Small intestine (tissue), 7 donors: ENCODE results near the gene UTY. TPM values are rescaled to one million over a fixed set of nuclear protein-coding genes. Genes with fewer than 3 reads are reported as not detected.

ENCODE experiments used
- DNase-seq, 2 donors: peaks; one replicate each; pipeline versions ENCODE4 v3.0.0 to v3.0.0-alpha.2; 2013
- FAIRE-seq: peaks from 2 replicates; lab custom pipeline; 2012; peaks lifted over from hg19 to GRCh38; lab: Jason Lieb, UNC
- H3K27ac ChIP-seq, 3 donors: one replicate each; pipeline ENCODE4 v1.5.1; 2013; ENCODE audit warnings: low read length in 2 of 3, mild to moderate bottlenecking in 2 of 3, control low read depth in 1 of 3, inconsistent platforms in 1 of 3, low read depth in 1 of 3, moderate library complexity in 1 of 3
- H3K27me3 ChIP-seq, 3 donors: one replicate each; pipeline ENCODE4 v1.6.1; 2013; ENCODE audit warnings: low read length in 3 of 3, inconsistent platforms in 1 of 3; ENCODE audit not compliant: control insufficient read depth in 3 of 3, insufficient read depth in 3 of 3
- H3K36me3 ChIP-seq, 3 donors: one replicate each; pipeline ENCODE4 v1.6.1; 2013; ENCODE audit warnings: low read length in 3 of 3, inconsistent platforms in 1 of 3, low read depth in 1 of 3, mild to moderate bottlenecking in 1 of 3, moderate library complexity in 1 of 3; ENCODE audit not compliant: control insufficient read depth in 3 of 3, insufficient read depth in 2 of 3
- H3K4me1 ChIP-seq, 3 donors: one replicate each; pipeline ENCODE4 v1.6.1; 2013; ENCODE audit warnings: low read length in 2 of 3, inconsistent platforms in 1 of 3, low read depth in 1 of 3, mild to moderate bottlenecking in 1 of 3, moderate library complexity in 1 of 3; ENCODE audit not compliant: control insufficient read depth in 3 of 3, insufficient read depth in 2 of 3
- H3K4me3 ChIP-seq, 3 donors: one replicate each; pipeline ENCODE4 v1.5.1; 2013; ENCODE audit warnings: low read length in 3 of 3, control low read depth in 1 of 3, inconsistent platforms in 1 of 3, low read depth in 1 of 3, mild to moderate bottlenecking in 1 of 3, moderate library complexity in 1 of 3
- H3K9me3 ChIP-seq, 2 donors: one replicate each; pipeline ENCODE4 v1.6.1; 2013; ENCODE audit warnings: low read depth in 1 of 2, low read length in 1 of 2; ENCODE audit not compliant: control insufficient read depth in 2 of 2, insufficient read depth in 1 of 2
- WGBS, 3 donors: extraction: QIAGEN DNeasy Blood & Tissue Kit; methylation state at CpG; one replicate each; pipeline ENCODE4 v1.1.7; 2013; 5-methylcytosine and 5-hydroxymethylcytosine counted together
- polyA plus RNA-seq, 4 donors: library from polyadenylated mRNA; stranded (reverse) in 3 of 4; unstranded in 1 of 4; fragments of 200-250 nt in 3 of 4; fragments of 120-200 nt in 1 of 4; gene quantifications; one replicate each; pipeline versions ENCODE4 v1.2.1 to v1.2.3, GENCODE V29; 2013
- donor health status: healthy with polysubstance abuse.
- donor health status: control.
- donor health status: control.
- donor health status: Bipolar disorder and iron deficiency.
- donor health status: healthy.

UTY gene
- polyA plus RNA-seq, 4 donors, result 3.3 to 15.4 (median 3.8) TPM; not detected in 1

DNA sequence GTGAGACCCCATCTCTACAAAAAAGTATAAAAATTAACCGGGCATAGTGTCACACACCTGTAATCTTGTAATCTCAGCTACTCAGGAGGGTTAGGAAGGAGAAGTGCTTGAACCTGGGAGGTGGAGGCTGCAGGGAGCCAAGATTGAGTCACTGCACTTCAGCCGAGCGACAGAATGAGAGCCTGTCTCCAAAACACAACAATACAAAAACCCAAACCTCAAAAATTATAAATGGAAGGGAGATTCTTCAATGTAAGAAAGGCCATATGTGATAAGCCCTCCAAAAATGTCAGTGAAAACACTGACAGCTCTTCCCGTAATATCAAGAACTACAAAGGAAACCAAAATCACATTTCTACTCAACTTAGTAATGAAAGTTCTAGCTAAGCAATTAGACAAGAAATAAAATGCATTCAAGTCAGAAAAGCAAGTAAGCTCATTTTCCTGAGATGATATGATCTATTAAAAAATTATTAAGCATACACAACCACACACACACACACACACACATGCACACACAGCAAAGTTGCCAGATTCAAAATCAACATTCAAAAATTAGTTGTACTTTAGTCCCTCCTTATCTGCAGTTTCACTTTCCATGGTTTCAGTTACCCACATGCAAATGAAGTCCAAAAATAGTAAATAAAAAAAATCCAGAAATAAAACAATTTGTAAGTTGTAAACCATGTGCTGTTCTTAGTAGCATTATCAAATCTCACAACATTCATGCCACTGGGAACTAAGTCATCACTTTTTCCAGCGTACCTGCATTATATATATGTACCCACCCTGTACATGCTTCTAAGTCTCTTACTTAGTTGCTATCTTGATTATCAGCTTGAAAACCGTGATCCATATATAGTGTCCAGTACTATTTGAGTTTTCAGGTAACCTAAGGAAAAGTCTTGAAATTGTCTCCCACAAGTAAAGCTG is 108.7 kb downstream of the UTY start:
- Histone ChIP-seq H3K9me3 (no peaks in the 10 kb centered on the region), H3K4me3 (no peak overlapping the region), H3K36me3 (no peaks in the 10 kb centered on the region), H3K27ac (no peak overlapping the region), H3K4me1 (no peaks in the 10 kb centered on the region), H3K27me3 (no peaks in the 10 kb centered on the region)
- DNase-seq, result peak; percentile 36 to 47
- no peak for FAIRE-seq
- 30 to 47% (median 40%) methylated on average over 1 to 6 of the region's 6 CpGs for WGBS, 3 donors

DNA sequence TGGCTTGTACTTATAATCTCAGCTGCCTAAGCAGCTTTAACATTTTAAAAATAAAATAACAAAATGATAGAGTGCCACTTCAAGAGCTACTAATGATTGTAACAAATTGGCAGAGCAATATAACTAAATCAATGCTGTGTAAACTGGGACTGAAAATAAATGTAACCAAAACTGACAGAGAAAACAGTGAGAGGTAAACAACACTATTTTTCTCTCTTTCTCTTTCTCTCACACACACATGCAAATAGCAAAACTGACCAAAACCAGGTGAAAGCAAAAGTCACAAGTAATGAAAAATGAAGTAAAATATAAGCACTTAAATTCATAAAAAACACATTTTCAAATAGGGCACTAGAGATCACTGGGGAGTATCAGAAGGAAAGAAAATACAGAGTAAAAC is 109.6 kb downstream of the UTY start:
- H3K36me3 ChIP-seq, result no peaks in the 10 kb centered on the region
- no peak overlapping the region for H3K4me3 ChIP-seq
- no peaks in the 10 kb centered on the region for H3K9me3 ChIP-seq
- FAIRE-seq, result no peak
- DNase-seq, result no peak
- H3K4me1 ChIP-seq, result no peaks in the 10 kb centered on the region
- H3K27ac ChIP-seq, result no peak overlapping the region
- H3K27me3 ChIP-seq, result no peaks in the 10 kb centered on the region

DNA sequence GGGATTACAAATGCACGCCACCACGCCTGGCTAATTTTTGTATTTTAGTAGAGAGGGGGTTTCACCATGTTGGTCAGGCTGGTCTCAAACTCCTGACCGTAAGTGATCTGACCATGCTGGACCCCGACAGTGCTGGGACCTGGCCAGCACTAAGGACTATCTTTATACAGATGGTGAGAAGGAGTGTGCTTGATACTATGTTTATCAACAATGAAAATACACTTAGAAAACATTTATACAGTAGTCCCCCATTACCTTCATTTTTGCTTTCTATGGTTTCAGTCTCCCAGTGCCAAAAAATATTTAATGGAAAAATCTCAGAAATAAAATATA is 111.4 kb downstream of the UTY start:
- FAIRE-seq, result no peak
- no peaks in the 10 kb centered on the region for H3K27me3 ChIP-seq

DNA sequence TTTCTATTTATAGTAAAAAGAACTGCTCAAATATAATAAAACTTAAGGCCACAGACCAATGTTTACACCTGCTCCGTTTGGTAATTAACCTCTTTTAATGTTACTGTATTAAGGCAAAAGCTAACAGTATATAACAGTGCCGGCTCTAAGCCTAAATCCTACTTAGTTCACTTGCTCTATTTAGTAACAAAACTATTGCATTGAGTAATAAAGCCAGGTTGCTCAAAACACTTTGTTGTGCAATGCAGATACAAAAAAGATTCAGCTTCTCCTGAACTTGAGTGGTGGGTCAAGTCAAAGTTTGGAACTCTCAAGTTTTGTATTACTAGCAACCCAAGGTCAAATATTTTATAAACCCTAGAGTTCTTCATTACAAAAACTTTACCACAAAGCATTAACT is 116.2 kb downstream of the UTY start:
- WGBS, 3 donors, result 40 to 63% (median 42%) methylated on average over 1 to 2 of the region's 2 CpGs
- no peaks in the 10 kb centered on the region for H3K27me3 ChIP-seq
- no peak for DNase-seq
- H3K36me3 ChIP-seq, result peaks cover 0 to 6% (median 0%) of the 10 kb centered on the region in 3 donors
- no peak overlapping the region for H3K4me3 ChIP-seq
- H3K27ac ChIP-seq, result no peak overlapping the region
- FAIRE-seq, result no peak
- H3K9me3 ChIP-seq, result no peaks in the 10 kb centered on the region
- H3K4me1 ChIP-seq, result no peaks in the 10 kb centered on the region

More for the DNA sequence above, 111.4 kb downstream of the UTY start:
- Histone ChIP-seq H3K9me3 (no peaks in the 10 kb centered on the region), H3K4me3 (no peak overlapping the region), H3K27ac (no peak overlapping the region), H3K4me1 (no peaks in the 10 kb centered on the region), H3K36me3 (peaks cover 0 to 2% (median 0%) of the 10 kb centered on the region in 3 donors)
- no peak for DNase-seq
- WGBS, 3 donors, result 87 to 98% methylated on average over 4 of the region's 4 CpGs; no CpG with 5 or more reads in 1 of the 3 donors

DNA sequence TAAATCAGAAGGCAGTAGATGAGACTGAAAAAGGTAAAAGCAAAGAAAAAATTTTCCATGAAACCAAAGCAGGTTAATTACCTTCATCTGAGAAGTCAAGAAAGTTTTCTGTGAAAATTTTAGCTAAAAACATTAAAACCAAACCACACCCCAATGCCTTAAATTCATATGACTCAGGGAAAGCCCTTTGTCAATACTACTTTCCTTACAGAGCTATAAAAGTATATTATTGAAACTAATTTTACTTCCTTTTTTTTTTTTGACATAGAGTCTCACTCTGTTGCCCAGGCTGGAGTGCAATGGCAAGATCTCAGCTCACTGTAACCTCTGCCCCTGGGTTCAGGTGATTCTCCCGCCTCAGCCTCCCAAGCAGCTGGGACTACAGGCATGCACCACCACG is 117.2 kb downstream of the UTY start:
- WGBS, 3 donors, result 88 to 90% methylated on average over 2 of the region's 2 CpGs; no CpG with 5 or more reads in 1 of the 3 donors
- Histone ChIP-seq H3K9me3 (no peaks in the 10 kb centered on the region), H3K36me3 (peaks cover 0 to 6% (median 0%) of the 10 kb centered on the region in 3 donors), H3K27ac (no peak overlapping the region), H3K4me1 (no peaks in the 10 kb centered on the region), H3K27me3 (no peaks in the 10 kb centered on the region), H3K4me3 (no peak overlapping the region)
- FAIRE-seq, result no peak
- no peak for DNase-seq

DNA sequence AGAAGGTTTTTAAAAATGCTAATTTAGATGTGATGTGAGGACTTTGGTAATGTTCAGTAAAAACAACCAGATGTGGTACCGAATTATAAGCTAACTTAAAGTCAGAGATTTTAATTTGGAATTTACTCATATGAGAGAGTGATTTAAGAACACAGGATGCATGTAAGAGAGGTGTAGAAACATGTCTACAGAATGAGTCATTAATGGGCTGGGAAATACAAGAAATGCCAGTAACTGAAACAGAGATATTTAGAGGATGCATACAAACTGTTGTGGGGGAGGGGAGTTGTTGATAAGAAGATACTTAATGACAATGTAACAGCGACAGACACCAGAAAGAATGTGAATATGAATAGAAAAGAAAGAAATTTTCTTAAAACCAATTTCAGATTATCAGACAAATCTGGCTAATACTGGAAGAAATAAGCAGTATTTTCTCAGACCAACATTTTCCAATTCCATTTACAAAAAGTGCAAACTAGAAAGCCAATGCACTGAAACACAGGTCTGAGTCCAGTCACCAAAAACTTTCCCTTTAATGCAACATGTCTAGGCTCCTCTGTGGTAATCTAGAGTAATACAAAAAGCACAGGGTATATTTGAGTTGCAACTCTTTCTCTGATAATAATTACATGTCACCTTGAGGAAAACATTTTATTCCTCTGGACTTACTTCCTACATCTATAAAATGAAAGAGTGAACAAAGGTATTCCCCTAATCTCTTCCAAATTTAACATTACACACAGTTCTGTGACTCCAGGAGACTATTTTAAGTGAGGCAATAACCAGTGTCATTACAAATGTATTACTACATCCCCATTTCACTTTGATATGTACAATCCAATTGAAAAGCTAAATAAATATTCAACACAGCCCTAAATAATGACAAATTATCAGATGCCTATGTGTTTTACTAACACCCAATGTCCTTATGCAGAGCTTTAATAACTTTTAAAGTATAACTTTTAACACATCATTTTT is 117.9 kb downstream of the UTY start:
- 81 to 84% methylated on average over 2 of the region's 2 CpGs; no CpG with 5 or more reads in 1 of the 3 donors for WGBS, 3 donors

DNA sequence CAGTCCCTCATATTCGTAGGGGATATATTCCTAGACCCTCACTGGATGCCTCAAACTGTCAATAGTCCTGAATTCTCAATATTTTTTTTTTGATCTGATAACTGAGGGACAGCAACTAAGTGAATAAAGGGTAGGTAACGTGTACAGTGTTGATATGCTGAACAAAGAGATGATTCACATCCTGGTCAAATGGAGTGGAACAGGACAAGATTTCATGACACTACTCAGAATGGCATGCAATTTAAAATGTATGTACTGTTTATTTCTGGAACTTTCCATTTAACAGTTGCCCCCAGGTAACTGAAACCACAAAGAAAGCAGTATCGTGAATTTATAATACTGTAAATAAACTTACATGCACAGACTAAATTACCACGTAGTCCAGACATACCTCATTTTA is 128.4 kb downstream of the UTY start:
- no peaks in the 10 kb centered on the region for H3K9me3 ChIP-seq
- H3K27me3 ChIP-seq, result no peaks in the 10 kb centered on the region
- no peak overlapping the region for H3K4me3 ChIP-seq
- no peak for DNase-seq
- no peak for FAIRE-seq
- peaks cover 0 to 14% (median 0%) of the 10 kb centered on the region in 3 donors for H3K36me3 ChIP-seq
- H3K4me1 ChIP-seq, result no peaks in the 10 kb centered on the region
- WGBS, 3 donors, result 84 to 85% methylated on average over 4 of the region's 4 CpGs; no CpG with 5 or more reads in 1 of the 3 donors
- no peak overlapping the region for H3K27ac ChIP-seq

More for the DNA sequence above, 117.9 kb downstream of the UTY start:
- FAIRE-seq (no peak), DNase-seq (no peak)
- H3K36me3 ChIP-seq, result peaks cover 0 to 9% (median 0%) of the 10 kb centered on the region in 3 donors
- H3K27ac ChIP-seq, result no peak overlapping the region
- no peak overlapping the region for H3K4me3 ChIP-seq
- H3K9me3 ChIP-seq, result no peaks in the 10 kb centered on the region
- H3K4me1 ChIP-seq, result no peaks in the 10 kb centered on the region
- no peaks in the 10 kb centered on the region for H3K27me3 ChIP-seq

DNA sequence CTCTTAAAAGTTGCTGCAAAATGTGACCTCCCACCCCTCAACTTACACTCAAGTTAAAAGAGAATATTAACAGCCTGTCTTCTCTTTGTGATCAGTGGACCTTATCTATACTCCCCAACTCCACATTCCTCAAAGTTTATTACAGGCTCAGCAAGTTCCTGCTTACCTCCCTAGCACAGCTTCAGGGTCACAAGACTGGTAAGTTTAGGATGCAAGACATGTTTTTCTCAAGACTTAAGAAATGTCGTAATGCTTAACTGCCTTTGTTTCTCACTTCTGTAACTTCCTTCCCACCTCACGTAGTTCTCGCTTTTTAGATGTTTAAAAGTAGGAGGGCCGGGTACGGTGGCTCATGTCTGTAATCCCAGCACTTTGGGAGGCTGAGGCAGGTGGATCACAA is 132.7 kb downstream of the UTY start:
- no peaks in the 10 kb centered on the region for H3K27me3 ChIP-seq
- FAIRE-seq (no peak), DNase-seq (no peak)
- no peak overlapping the region for H3K4me3 ChIP-seq
- H3K4me1 ChIP-seq, result no peaks in the 10 kb centered on the region
- no peaks in the 10 kb centered on the region for H3K9me3 ChIP-seq
- peaks cover 0 to 8% (median 0%) of the 10 kb centered on the region in 3 donors for H3K36me3 ChIP-seq
- no peak overlapping the region for H3K27ac ChIP-seq
- WGBS, 3 donors, result 96 to 100% methylated on average over 5 of the region's 5 CpGs; no CpG with 5 or more reads in 1 of the 3 donors
